Activated T-cell treated with anti-CD3 and anti-CD28 coated beads for 48 hours (primary cell): Measurements from ENCODE around the gene ATRNL1.

Experiments
- DNase-seq: peaks from one replicate; pipeline ENCODE4 v3.0.0-alpha.2; 2020; ENCODE audit warnings: low read depth

Gene ATRNL1

DNA sequence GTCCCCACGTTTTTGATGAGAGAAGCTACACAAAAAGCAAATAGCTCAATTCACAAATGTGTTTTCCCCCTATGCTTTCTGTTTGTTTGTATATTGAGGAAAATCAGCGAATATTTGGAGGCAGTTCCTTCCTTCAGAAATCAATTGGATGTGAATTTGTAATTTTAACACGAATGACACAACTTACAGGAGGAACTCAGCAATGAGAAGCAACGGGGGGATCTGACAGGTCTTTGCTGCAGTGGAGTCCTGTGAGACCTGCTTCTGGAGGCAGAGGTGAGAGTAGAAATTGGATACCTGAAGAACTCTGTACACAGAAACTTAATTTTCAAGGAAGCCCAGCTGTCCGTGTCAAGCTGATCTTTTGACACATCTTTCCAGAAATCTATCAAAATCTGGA lies 809.4 kb downstream of the ATRNL1 start:
- no peak for DNase-seq

DNA sequence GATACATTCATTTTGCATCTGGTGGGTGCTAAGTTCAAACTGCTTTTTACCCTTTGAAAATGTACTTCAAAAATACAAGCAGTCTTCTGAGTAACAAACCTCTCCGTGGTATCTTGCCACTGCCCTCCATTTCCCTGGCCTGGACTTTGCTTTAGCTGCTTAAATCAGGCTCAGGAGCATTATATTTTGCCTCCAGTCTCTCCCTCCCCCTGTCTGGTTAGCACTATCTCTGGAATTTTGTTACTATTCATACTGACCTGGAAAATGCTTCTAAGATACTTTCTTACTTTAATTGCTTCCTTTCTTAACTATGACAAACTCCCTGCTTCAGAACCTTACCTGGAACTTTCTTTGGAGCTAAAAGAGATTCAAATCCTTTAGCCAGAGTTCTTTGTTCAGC lies 810.0 kb downstream of the ATRNL1 start:
- no peak for DNase-seq

DNA sequence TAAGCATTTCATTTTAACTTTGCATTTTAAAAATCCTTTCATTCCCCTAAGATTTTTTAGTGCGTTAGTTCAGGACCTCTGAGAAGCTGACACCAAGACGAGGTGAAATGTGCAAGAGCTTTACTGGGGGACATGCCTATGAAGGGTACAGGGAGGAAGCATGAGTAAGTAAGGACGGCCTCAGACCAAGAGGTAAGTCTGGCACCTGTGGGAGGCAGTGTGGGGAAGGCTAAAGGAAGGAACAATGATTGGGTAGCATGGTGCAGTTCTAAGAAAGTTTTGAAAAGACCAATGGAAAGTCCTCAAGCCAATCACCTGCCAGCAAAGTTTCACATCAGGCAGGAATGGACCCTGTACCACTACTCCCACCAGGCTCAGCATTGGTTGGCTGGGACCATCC lies 810.7 kb downstream of the ATRNL1 start:
- DNase-seq: no peak

DNA sequence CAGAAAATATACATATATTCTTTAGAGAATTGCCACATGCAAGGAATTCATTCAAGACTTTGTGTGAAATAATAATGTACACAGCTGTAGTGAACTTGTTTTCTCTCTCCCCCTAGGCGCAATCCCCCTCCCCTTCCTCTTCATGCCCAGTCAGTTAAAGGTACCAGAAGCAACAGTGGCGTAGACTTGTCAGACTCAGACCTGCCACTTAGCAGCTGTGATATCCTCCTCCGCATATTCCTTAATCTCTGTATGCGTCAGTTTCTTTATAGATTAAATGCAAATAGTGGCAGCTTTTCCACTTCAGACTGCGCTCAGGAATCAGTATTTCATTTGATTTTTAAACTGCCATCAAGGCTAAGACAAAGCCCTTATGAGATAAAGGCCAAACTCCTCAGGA lies 815.9 kb downstream of the ATRNL1 start:
- no peak for DNase-seq

DNA sequence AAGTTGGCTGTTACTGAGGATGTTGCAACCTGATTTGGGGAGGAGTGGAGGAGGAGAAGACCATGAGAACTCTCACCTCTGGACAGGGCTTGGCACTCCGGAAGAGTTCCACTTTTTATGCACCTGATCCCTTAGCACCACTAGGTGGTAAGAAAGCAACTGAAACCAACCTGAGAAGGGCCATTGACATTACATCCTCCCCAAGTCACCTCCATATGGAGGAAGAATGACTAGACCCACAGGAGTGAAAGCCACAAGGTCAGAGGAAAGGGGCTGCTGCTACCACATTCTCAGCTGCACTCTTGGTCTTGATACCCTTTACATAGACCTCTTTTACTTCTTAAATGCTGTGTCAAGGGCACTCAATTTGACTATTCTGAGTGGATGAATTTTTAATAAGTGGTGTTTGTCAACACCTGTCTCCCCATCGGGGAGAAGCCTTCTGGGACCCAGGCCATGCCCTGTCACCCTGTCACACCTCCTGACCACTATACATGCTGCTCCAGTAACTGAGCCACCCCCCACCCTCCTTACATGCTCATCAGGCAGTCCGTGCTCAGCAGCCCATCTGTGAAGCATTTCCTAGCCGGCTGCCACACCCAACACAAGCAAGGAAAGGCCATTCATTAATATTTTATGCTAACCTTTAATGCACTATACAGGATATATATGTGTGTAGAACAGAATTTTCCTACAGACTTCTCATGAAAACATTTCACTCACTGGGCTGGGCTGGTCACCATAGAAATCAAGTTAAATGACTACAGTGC lies 817.0 kb downstream of the ATRNL1 start:
- no peak for DNase-seq

DNA sequence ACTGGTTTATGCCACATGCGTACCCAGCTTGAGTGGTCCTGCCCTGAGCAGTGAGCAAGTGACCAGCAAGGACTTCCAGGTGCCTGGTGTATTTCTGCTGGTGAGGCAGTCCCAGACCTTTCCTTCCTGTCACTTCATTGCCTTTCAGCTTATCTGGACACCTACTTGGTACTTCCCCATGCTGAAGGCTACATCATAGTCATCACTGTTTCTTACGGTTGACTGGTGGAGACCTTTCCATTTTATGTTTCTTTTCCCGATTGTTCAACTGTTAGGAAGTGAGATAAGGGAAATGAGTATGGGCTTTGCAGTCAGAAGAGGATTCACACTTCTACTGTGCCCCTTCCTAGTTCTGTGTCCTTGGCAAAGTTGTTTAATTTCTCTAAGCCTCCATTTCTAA lies 821.3 kb downstream of the ATRNL1 start:
- DNase-seq: no peak

DNA sequence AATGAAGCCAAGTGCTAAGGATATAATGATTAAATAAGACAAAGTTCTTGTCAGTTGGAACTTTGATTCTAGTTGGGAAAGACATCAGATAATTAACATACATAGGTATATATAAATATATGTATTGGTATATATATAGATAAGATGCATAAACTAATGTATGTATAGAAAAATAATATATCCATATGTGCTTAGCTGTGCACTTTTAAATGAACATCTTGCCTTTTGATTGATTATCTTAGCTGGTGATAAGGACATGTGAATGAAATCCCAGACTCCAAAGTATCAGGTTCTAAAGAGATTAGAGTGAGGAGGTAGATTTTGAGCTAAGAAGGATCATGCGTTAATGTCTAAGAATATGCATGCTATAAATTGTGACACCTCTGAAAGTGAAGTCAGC lies 822.3 kb downstream of the ATRNL1 start:
- no peak for DNase-seq

DNA sequence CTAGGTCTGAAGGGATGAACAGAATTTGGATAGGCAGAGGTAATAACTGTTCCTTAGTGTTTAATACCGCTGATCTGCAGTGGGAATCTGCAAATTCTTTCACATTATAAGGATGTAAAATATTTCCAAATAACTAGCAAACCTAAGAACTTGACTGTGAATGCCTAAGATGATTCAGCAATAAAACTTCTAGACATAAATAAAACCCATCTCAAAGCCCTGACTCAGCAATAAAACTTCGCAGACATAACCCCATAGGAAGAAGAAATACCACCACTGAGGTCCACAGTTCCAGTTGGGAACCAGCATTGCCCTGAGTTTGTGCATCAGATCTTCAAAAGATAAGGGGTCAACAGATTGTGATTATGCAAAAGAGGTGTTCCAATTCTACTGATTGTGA lies 825.6 kb downstream of the ATRNL1 start:
- no peak for DNase-seq

DNA sequence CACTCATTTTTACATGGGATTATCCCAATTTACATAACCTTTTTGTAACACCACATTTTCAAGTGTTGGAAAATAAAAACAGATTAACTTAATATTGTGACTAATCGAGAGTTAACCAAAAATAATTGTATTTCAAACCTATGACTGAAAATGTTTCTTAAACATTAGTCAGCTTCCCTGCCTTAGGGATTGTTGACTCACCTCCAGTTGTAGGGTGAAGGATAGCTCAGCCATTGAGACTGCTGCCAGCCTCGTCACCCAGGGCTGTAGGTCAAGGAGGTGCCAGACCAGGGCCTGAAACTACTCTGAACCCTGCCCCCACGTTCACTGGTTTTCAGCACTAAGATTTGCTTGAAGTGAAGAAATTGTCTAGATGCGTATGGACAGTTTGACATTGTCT lies 828.6 kb downstream of the ATRNL1 start:
- no peak for DNase-seq

DNA sequence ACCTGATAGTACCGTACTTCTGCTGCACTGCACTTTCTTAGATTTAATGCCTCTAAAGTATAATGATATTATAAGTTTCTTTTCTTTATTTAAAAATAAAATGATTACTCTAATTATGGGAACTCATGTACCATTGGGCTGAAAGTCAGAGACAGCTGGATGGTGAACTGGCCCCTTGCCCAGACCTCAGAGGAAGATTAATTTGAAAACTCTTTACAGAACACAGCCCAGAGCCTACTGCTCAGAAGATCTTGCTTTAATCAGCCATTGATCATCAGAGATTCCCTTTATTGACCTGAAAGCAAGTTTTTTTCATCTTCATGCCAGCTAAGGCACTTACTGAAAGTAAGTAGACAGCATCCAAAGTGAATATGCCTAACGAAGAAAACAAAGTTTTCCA lies 838.1 kb downstream of the ATRNL1 start:
- no peak for DNase-seq

DNA sequence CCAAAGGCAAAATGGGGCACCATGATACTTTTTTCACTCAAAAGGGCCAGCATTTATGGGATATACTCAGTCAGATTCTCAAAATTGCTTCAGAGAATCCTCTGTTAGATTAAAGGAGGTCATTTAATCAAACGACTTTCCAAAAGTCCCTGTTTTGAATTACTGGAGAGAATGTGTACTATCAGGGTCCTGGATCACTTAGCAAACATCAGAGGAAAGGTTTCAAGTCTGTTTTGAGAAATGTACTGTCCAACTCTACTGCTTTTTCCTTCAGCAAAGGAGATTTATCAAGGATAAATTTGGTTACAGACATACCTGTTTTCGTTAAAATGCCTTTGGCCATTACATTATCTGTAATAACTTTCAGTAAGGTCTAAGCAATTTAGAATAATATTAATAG lies 838.9 kb downstream of the ATRNL1 start:
- DNase-seq: no peak

DNA sequence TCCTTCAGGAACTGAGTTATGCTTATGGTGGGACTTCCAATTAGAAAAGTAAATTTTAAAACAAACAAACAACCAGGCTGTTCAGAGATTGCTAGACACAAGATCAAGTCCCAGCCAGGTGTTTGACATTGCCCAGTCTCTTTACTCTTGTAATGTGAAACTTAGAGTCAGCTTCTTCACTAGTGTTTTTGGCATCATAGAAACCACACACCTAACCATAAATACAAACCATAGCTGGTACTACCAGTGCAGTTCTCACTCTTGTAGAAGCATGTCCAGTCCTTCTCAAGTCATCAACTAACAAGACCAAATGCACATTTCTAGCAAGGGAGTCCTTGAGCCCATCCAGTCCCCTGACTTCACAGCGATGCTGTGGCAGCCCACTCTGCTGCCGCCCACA lies 839.9 kb downstream of the ATRNL1 start:
- no peak for DNase-seq

DNA sequence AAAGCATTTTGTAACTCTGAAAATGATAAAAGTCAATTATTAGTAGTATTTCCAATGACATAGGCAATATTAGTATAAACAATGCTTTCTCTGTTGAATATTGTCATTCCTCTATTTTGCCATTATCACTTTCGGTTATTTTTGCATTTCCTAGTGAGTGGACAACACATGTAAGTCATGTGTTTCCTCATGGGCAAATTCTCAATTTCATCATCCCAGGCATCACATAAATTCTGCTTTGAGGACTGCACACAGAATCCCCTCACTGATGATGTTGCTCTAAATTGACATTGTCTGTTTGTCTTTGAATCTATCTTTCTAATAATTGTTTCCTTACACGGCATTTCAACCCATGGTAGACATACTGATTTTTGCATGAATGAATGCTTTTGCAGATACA lies 842.6 kb downstream of the ATRNL1 start:
- no peak for DNase-seq

DNA sequence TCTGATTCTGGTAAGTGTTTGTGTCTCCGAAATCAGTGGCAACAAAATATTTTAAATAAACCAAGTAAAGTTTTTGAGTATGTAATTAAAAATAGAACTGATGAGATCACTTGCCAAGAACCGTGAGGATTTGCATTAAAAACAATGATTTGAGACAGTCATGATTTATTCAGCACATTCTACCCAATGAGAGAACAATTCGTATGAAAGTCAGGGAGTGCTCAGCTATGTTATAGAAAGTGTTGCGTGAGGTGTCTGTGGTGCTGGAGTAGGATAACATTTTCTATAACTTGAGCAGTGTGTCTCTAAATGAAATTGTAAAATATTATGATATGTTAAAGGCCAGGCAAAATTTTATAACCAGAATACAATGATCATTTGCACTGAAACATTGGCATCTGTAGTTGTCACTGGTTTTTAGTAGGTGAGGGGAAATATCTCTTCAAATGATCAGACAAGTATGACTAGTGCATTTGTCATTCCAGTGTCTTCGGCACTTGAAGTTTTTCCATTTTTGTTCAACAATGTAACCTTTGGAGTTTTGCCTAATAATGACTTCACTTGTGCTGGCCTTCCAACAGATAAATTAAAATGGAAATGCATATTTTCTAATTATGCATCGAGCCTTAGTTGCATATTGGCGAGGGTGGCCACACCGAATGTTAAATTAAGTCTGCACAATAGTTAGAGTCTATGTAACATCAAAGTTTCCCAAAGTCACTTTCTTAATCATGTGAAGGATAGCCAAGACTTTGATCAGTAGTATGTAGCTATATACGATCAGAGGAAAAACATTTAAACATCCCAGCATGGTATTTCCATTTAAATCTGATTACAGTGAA lies 844.0 kb downstream of the ATRNL1 start:
- DNase-seq: no peak

DNA sequence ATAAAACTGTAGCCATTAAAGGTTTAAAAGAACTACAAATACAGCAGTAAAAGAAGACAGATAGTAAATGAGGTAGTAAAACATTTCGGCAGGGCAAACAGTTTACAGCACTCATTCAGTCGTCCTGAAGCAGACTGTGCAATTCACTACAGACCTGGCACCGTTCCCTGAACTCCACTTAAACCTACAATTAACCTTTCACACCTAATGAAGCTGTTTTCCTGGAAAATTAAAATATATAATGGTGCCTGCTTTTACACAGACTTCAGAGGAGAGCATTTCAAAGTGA lies 844.5 kb downstream of the ATRNL1 start:
- no peak for DNase-seq

DNA sequence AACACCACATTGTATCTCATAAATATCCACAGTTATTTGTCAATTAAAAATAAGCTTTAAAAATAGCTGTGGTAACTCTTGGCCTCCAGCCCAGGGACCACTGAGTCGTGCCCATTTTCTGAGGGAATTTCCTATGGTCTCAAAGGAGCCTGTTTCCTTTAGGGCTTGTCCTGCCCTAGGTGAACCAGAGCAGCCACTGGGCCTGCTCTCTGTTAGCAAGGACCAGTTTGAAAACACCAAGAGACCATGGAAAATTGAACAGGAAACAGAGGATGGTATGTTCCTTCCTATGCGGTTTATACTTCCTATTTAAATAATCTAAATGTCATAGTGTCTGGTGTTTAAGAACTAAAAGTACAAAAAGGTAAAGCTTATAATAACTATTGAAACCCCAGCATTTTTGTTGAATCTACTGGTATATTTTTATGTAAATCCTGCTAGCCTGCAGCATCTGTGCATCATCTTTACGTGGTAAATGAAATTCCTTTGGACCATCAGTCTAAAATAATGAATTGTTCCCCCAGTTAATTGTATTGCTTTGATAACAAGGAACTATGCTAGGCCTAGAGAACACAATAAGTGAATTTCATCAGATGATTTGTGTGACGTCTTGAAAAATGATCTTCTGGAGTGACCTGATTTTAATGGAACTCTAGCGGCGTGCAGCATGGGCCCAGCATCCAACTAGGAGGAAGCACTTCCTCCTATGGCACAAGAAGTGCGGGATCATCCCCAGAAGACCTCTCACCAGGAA lies 846.1 kb downstream of the ATRNL1 start:
- DNase-seq: no peak

DNA sequence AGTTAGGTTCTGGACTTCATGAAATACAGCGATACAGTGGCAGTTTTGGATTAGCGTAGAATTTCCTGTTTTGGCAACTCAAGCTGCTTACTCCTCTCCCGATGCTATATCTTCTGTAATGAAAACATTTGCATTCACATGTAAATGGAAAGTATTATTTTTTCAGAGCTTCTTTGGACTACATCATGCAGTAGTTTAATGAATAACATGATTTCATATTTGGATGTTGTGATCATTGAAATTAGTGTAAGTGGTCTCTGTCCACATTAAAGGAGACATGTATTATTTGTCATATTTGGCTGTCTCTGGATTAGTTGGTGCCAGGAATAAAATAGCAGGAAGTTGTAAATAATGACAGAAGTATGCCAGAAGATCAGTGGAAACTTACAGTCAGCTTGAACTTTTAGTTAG lies 848.2 kb downstream of the ATRNL1 start:
- no peak for DNase-seq

DNA sequence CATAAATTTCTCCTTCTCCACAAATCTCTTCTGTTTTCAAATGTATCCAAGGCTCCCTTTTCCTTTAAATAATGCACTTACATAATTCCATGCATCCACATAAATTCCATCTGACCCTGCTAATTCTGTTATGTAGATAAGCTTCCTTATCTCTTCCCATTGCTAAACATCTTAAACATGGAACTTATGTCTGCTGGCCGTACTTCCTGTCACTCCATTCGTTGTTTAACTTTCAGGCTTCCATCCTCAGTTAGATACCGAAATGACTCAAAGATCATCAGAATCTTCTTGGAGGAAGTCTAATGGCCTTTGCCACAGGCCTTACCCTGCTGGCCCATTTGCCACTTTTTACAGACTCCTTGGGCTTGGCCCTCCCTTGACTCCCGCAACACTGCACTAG lies 848.9 kb downstream of the ATRNL1 start:
- no peak for DNase-seq

DNA sequence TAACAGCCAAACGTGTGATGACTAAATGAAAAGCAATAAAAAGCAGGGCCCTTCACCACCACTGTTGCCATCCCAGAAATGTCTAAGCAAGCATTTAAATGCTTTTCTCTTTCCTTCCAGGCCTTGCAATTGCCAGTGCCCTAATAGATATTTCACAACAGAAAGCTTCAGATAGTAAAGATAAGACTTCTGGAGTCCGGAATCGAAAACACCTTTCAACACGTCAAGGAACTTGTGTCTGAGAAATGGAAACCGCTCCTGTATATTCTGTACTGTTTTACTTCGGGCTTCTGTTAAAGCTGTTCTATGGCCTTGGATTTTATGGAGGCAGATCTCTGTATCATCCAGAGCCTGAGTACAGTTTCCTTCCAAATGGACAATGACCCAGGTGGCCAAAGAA lies 851.4 kb downstream of the ATRNL1 start:
- DNase-seq: no peak

DNA sequence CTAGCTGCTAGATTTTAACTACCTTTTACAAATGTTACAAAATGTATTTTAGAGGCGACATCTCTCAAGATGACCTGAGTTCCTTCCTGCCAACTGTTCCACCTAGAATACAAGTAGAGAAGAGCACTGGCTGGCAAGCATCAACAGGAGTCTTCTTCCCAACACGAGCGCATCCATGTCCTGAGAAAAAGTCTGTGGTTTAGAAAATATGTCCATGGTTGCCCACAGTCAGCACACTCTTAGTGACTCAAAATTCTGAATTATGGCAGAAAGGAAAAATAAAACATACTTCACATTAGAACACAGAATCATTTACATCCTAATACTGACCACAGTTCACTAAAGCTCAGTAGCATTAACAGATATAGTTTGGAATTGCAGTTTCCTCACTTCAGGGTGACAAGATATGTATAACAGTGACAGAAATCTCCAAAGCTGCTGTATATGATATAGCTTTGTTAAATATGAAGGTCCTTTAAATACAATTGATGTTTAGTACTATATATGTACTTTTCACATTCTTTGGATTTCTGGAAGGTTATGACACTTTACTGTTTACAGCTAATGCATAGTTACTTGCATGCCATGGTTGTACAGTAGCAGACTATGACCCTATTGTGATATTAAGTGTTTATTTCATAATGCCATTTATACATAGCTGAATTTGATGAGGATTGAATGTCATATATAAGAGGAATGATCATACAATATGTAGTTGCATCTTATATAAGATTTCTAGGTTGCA lies 852.7 kb downstream of the ATRNL1 start:
- DNase-seq: no peak

DNA sequence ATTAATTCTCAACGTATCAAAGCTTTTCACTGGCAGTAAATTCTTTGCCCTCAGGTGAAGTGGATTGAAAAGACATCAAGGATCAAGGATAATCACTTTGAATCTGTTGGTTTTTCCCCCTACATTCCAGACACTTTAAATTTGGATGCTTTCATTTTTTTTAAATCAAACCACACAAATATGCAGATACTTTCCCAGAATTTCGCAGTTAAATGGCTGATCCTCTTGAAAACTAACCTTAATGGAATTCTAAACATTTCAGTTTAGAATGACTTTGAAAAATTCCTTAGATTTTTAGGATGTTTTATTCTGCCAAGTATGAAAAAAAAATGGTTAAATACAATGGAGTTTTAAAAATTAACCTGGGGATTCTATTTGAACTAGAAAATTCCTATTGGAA lies 853.9 kb downstream of the ATRNL1 start:
- DNase-seq: no peak

DNA sequence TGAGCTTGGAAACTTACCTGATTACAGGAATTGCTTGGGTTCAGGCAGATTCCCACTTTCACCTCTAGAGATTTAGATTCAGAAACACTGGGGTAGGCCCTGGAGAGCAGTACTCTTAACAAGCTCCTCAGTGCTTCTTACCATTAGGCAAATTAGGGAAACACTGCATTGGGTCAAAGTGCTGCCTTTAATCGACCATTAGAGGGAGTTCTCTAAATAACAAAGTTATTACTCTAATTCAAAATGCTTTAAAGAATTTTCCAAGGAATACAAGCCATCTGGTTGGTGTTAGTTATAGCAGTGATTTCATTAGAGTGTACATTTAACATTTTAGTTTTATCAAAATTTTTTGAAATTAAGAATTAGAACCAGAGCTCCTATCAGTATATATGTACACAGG lies 855.3 kb downstream of the ATRNL1 start:
- DNase-seq: no peak
